Prostate gland (tissue), 2 donors: ENCODE data around the gene OR1E2. TPM values are rescaled to one million over a fixed set of nuclear protein-coding genes. Genes with fewer than 3 reads are reported as not detected.

Experiments used
- DNase-seq: peaks from one replicate; pipeline ENCODE4 v3.0.0-alpha.2; 2019; ENCODE audit warnings: low spot score
- H3K27ac ChIP-seq, 2 donors: fragments of 200-600 bp; sonication (generic); 2 replicates each; pipeline ENCODE4 v1.5.1; 2017 to 2019
- H3K27me3 ChIP-seq: fragments of 200-600 bp; sonication (generic); replicated peaks from 2 replicates; pipeline ENCODE4 v1.5.1; 2019; ENCODE audit not compliant: insufficient read depth
- H3K36me3 ChIP-seq, 2 donors: fragments of 200-600 bp; sonication (generic); 1 replicate in 1 of 2; 2 replicates in 1 of 2; pipeline versions ENCODE4 v1.5.1 to v1.8.1; 2017 to 2019
- H3K4me1 ChIP-seq: fragments of 200-600 bp; sonication (generic); replicated peaks from 2 replicates; pipeline ENCODE4 v1.5.1; 2019
- H3K4me3 ChIP-seq, 2 donors: fragments of 200-600 bp; sonication (generic); 2 replicates each; pipeline ENCODE4 v1.5.1; 2017 to 2019
- H3K9me3 ChIP-seq: fragments of 200-600 bp; sonication (generic); 2 replicates; pipeline ENCODE4 v1.5.1; 2017
- CTCF ChIP-seq, 4 experiments: fragments of 200-600 bp in 2 of 4; fragments of 450-650 bp in 2 of 4; sonication (generic) in 2 of 4; IDR thresholded peaks; 1 replicate in 3 of 4; 2 replicates in 1 of 4; pipeline ENCODE4 v1.5.1; 2016 to 2019; ENCODE audit warnings: antibody characterized with exemption in 4 of 4, mild to moderate bottlenecking in 2 of 4, moderate library complexity in 2 of 4
- POLR2A ChIP-seq: fragments of 450-650 bp; IDR thresholded peaks from one replicate; pipeline ENCODE4 v1.6.1; 2016; ENCODE audit warnings: antibody characterized with exemption, mild to moderate bottlenecking
- POLR2AphosphoS5 ChIP-seq: sonication (generic); formaldehyde crosslinking; IDR thresholded peaks from one replicate; pipeline ENCODE4 v1.6.1; 2017; ENCODE audit warnings: antibody characterized with exemption
- WGBS: methylation state at CpG from one replicate; pipeline ENCODE4 v1.1.5; 2018; 5-methylcytosine and 5-hydroxymethylcytosine counted together
- intact Hi-C: fragments of 100-400 bp; cut with DNase I; formaldehyde crosslinking; loops from one replicate; pipeline ENCODE4 v1.14.2; 2022
- total RNA-seq, 2 donors: library from RNA; depleted of rRNA; stranded (reverse); fragments of >200 nt; gene quantifications; one replicate each; pipeline ENCODE4 v1.1.0, GENCODE V29; 2016

Gene OR1E2, protein sequence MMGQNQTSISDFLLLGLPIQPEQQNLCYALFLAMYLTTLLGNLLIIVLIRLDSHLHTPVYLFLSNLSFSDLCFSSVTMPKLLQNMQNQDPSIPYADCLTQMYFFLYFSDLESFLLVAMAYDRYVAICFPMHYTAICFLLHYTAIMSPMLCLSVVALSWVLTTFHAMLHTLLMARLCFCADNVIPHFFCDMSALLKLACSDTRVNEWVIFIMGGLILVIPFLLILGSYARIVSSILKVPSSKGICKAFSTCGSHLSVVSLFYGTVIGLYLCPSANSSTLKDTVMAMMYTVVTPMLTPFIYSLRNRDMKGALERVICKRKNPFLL
- not detected for total RNA-seq

GRCh38 chr17:3433741-3434140 lies at the start of gene OR1E2:
TSS of gene OR1E2 (minus strand) at chr17:3433841. CDS start at chr17:3433841, 0 bp downstream.
- no peak within 1 kb of the TSS for H3K27ac ChIP-seq
- no peak for DNase-seq
- TF ChIP-seq CTCF (IDR thresholded peaks at IDR 0.05) (no peak), POLR2A (no peak), POLR2AphosphoS5 (no peak)
- no peaks in the 10 kb centered on the region for H3K36me3 ChIP-seq
- H3K4me3 ChIP-seq, result no peak within 1 kb of the TSS
- no peaks in the 10 kb centered on the region for H3K4me1 ChIP-seq
- 79% methylated on average over 3 of the region's 3 CpGs for WGBS
- intact Hi-C loops, result no loop called here
- no peaks in the 10 kb centered on the region for H3K27me3 ChIP-seq
- H3K9me3 ChIP-seq, result no peaks in the 10 kb centered on the region

- intact Hi-C loops, result no loop called here
Measured at GRCh38 chr17:3482852-3483251, 49.2 kb upstream of the OR1E2 start.

GRCh38 chr17:3479988-3480387 lies 46.3 kb upstream of the OR1E2 start:
- TF ChIP-seq CTCF (IDR thresholded peaks at IDR 0.05) (no peak), POLR2AphosphoS5 (no peak), POLR2A (no peak)
- no peak overlapping the region for H3K27ac ChIP-seq
- H3K9me3 ChIP-seq, result no peaks in the 10 kb centered on the region
- 69% methylated on average over 3 of the region's 3 CpGs for WGBS
- DNase-seq, result no peak
- H3K36me3 ChIP-seq, result no peaks in the 10 kb centered on the region
- no peaks in the 10 kb centered on the region for H3K27me3 ChIP-seq
- H3K4me1 ChIP-seq, result no peaks in the 10 kb centered on the region
- intact Hi-C loops, result no loop called here
- no peak overlapping the region for H3K4me3 ChIP-seq

More at GRCh38 chr17:3482852-3483251, 49.2 kb upstream of the OR1E2 start:
- no peaks in the 10 kb centered on the region for H3K36me3 ChIP-seq
- WGBS, result 63% methylated on average over 3 of the region's 3 CpGs
- no peak for TF ChIP-seq CTCF (IDR thresholded peaks at IDR 0.05)
- TF ChIP-seq POLR2A, result no peak
- no peak for TF ChIP-seq POLR2AphosphoS5
- H3K4me3 ChIP-seq, result no peak overlapping the region
- no peak for DNase-seq
- no peaks in the 10 kb centered on the region for H3K27me3 ChIP-seq
- no peaks in the 10 kb centered on the region for H3K4me1 ChIP-seq
- no peak overlapping the region for H3K27ac ChIP-seq
- H3K9me3 ChIP-seq, result no peaks in the 10 kb centered on the region

DNA sequence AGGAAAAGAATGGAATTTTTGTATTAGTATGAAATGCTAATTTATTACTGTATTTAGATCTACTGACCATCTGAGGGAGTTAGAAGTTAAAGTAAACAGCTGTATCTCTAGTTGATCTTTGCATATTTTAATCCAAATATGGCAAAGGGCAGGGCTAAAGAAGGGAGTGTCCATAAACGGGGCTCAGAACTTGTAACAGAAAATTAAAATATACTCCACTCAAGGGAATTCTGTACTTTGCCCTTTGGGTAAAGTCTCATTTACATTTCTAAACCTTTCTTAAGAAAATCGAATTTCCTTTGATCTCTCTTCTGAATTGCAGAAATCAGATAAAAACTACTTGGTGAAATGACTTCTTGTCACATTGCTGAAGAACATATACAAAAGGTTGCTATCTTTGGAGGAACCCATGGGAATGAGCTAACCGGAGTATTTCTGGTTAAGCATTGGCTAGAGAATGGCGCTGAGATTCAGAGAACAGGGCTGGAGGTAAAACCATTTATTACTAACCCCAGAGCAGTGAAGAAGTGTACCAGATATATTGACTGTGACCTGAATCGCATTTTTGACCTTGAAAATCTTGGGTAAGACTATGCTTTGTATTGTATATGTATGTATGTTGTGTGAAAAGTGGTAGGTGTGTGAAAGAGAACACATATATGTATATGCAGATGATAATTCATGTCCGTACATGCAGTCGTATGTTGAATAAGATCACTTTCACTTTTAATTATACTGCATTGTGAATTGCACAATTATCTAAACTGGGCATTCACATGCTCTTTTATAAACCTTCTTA lies 42.4 kb upstream of the OR1E2 start, which contains the start of gene ASPA:
Gene ASPA (plus strand): TSS at position 186 of the 799 bp plus-strand sequence. CDS start 163 bp downstream, at position 349.
- no peaks in the 10 kb centered on the region for H3K9me3 ChIP-seq
- peak within 1 kb of the TSS; percentile 1 to 3 for H3K4me3 ChIP-seq
- TF ChIP-seq POLR2AphosphoS5 (no peak), POLR2A (no peak), CTCF (IDR thresholded peaks at IDR 0.05) (no peak)
- 35% methylated on average over 7 of the region's 7 CpGs for WGBS
- intact Hi-C loops, result no loop called here
- H3K36me3 ChIP-seq, result no peaks in the 10 kb centered on the region
- peak within 1 kb of the TSS in 1 of 2 donors; percentile 16 for H3K27ac ChIP-seq
- no peaks in the 10 kb centered on the region for H3K27me3 ChIP-seq
- H3K4me1 ChIP-seq, result no peaks in the 10 kb centered on the region
- no peak for DNase-seq
